Liver (tissue), 3 donors: Measurements from ENCODE around the gene P2RY8.

Source experiments
- ATF3 ChIP-seq: IDR thresholded peaks from 2 replicates; pipeline ENCODE4 v1.6.1; 2016; ENCODE audit warnings: antibody characterized with exemption
- GABPA ChIP-seq, 2 donors: IDR thresholded peaks in 1 of 2; conservative IDR thresholded peaks in 1 of 2; 2 replicates each; pipeline ENCODE4 v1.6.1; 2016; ENCODE audit warnings: antibody characterized with exemption in 2 of 2, mild to moderate bottlenecking in 1 of 2, moderate library complexity in 1 of 2
- JUND ChIP-seq, 2 donors: IDR thresholded peaks; 2 replicates each; pipeline ENCODE4 v1.6.1; 2016; ENCODE audit warnings: antibody characterized with exemption in 2 of 2
- RAD21 ChIP-seq, 2 donors: IDR thresholded peaks; 2 replicates each; pipeline ENCODE4 v1.6.1; 2016; ENCODE audit warnings: antibody characterized with exemption in 2 of 2, mild to moderate bottlenecking in 2 of 2
- TF ChIP-seq, protein P1 (sequence below): fragments of 150-350 bp; IDR thresholded peaks from 2 replicates; pipeline ENCODE4 v1.5.1; 2017; ENCODE audit warnings: improper control_type of control experiment, low read depth, low read length; ENCODE audit not compliant: missing input control
- TF ChIP-seq, protein P2 (sequence below): IDR thresholded peaks from 2 replicates; pipeline ENCODE4 v1.6.1; 2016; ENCODE audit warnings: antibody characterized with exemption
- TF ChIP-seq, protein P3 (sequence below): IDR thresholded peaks from 2 replicates; pipeline ENCODE4 v1.6.1; 2016; ENCODE audit warnings: antibody characterized with exemption
- donor health status: healthy.
- donor health status: healthy.

GRCh38 chrX:1419545-1420355 lies 117.2 kb downstream of the P2RY8 start:
- TF ChIP-seq, protein P1, sequence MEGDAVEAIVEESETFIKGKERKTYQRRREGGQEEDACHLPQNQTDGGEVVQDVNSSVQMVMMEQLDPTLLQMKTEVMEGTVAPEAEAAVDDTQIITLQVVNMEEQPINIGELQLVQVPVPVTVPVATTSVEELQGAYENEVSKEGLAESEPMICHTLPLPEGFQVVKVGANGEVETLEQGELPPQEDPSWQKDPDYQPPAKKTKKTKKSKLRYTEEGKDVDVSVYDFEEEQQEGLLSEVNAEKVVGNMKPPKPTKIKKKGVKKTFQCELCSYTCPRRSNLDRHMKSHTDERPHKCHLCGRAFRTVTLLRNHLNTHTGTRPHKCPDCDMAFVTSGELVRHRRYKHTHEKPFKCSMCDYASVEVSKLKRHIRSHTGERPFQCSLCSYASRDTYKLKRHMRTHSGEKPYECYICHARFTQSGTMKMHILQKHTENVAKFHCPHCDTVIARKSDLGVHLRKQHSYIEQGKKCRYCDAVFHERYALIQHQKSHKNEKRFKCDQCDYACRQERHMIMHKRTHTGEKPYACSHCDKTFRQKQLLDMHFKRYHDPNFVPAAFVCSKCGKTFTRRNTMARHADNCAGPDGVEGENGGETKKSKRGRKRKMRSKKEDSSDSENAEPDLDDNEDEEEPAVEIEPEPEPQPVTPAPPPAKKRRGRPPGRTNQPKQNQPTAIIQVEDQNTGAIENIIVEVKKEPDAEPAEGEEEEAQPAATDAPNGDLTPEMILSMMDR: no peak
- TF ChIP-seq JUND (IDR thresholded peaks at IDR 0.05): no peak
- TF ChIP-seq, protein P2, sequence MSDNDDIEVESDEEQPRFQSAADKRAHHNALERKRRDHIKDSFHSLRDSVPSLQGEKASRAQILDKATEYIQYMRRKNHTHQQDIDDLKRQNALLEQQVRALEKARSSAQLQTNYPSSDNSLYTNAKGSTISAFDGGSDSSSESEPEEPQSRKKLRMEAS: no peak
- TF ChIP-seq, protein P3, sequence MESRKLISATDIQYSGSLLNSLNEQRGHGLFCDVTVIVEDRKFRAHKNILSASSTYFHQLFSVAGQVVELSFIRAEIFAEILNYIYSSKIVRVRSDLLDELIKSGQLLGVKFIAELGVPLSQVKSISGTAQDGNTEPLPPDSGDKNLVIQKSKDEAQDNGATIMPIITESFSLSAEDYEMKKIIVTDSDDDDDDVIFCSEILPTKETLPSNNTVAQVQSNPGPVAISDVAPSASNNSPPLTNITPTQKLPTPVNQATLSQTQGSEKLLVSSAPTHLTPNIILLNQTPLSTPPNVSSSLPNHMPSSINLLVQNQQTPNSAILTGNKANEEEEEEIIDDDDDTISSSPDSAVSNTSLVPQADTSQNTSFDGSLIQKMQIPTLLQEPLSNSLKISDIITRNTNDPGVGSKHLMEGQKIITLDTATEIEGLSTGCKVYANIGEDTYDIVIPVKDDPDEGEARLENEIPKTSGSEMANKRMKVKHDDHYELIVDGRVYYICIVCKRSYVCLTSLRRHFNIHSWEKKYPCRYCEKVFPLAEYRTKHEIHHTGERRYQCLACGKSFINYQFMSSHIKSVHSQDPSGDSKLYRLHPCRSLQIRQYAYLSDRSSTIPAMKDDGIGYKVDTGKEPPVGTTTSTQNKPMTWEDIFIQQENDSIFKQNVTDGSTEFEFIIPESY: no peak
- no peak for TF ChIP-seq GABPA (IDR thresholded peaks at IDR 0.05 in 1 of 2, conservative IDR thresholded peaks at IDR 0.05 in 1 of 2)
- TF ChIP-seq ATF3: no peak
- TF ChIP-seq RAD21 (IDR thresholded peaks at IDR 0.05): no peak
